B cell (primary cell): ENCODE measurements around the gene DNAJB1.

Source experiments
- CTCF ChIP-seq: fragments of 200-600 bp; IDR thresholded peaks from one replicate; pipeline ENCODE4 v1.8.0; 2022; ENCODE audit warnings: antibody characterized with exemption, mild to moderate bottlenecking
- EZH2 ChIP-seq: IDR thresholded peaks from 2 replicates; pipeline ENCODE4 v1.6.1; 2012; ENCODE audit warnings: borderline replicate concordance, low read depth, mild to moderate bottlenecking, moderate library complexity, low read length; ENCODE audit not compliant: insufficient read depth, poor library complexity, severe bottlenecking

- TF ChIP-seq CTCF (no peak), EZH2 (no peak)
Observed at GRCh38 chr19:14563989-14564651, 45.9 kb upstream of the DNAJB1 start.
